ENCODE measurements around the gene TMEM150C. TPM values are rescaled to one million over a fixed set of nuclear protein-coding genes. Genes with fewer than 3 reads are reported as not detected.

TMEM150C gene
- total and polyA plus RNA-seq, 2 donors from 2014 or later: 7.7 to 22.9 TPM

DNA sequence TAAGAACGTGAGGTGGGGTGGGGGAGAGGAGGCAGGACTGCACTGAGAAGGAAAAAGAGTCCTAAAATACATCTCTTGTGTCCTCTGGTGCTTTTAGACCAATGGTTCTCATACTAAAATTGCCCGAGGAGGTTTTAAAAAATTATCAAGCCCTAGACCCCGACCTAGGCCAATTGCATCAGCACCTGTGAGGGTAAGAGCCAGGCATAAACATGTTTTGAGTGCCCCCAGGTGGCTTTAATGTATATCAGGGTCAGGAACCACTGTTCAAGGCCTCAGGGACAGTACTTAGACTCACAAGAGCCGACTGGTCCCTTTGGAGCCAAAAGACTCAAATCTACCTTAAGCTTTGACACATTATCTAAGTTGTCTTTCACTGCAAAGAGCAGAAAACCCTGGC is 37.5 kb upstream of the TMEM150C start:
- no peaks in the 10 kb centered on the region for H3K4me1 ChIP-seq (ENCODE audit: control insufficient read depth in 2 of 3, insufficient read depth in 2 of 3, low read depth in 1 of 3, low read length in 3 of 3)
- no peak for DNase-seq
- H3K9ac ChIP-seq (ENCODE audit: low read length in 3 of 3): no peak overlapping the region
- FAIRE-seq: no peak
- no peaks in the 10 kb centered on the region for H3K9me3 ChIP-seq (ENCODE audit: control insufficient read depth in 2 of 3, insufficient read depth in 1 of 3, low read length in 3 of 3)
- no peaks in the 10 kb centered on the region for H3K36me3 ChIP-seq (ENCODE audit: control insufficient read depth in 2 of 3, insufficient read depth in 3 of 3, low read length in 3 of 3)
- no peak overlapping the region for H3K27ac ChIP-seq (ENCODE audit: low read depth in 2 of 2, low read length in 2 of 2)
- intact Hi-C loops (cut with DNase I): no loop called here
- TF ChIP-seq, protein P1, sequence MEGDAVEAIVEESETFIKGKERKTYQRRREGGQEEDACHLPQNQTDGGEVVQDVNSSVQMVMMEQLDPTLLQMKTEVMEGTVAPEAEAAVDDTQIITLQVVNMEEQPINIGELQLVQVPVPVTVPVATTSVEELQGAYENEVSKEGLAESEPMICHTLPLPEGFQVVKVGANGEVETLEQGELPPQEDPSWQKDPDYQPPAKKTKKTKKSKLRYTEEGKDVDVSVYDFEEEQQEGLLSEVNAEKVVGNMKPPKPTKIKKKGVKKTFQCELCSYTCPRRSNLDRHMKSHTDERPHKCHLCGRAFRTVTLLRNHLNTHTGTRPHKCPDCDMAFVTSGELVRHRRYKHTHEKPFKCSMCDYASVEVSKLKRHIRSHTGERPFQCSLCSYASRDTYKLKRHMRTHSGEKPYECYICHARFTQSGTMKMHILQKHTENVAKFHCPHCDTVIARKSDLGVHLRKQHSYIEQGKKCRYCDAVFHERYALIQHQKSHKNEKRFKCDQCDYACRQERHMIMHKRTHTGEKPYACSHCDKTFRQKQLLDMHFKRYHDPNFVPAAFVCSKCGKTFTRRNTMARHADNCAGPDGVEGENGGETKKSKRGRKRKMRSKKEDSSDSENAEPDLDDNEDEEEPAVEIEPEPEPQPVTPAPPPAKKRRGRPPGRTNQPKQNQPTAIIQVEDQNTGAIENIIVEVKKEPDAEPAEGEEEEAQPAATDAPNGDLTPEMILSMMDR (IDR thresholded peaks at IDR 0.05; ENCODE audit: borderline replicate concordance, extremely low read depth, insufficient read depth): no peak
- H3K27me3 ChIP-seq (ENCODE audit: control insufficient read depth, insufficient read depth, low read length): no peaks in the 10 kb centered on the region
- H3K4me3 ChIP-seq (ENCODE audit: low read length in 3 of 3): no peak overlapping the region

DNA sequence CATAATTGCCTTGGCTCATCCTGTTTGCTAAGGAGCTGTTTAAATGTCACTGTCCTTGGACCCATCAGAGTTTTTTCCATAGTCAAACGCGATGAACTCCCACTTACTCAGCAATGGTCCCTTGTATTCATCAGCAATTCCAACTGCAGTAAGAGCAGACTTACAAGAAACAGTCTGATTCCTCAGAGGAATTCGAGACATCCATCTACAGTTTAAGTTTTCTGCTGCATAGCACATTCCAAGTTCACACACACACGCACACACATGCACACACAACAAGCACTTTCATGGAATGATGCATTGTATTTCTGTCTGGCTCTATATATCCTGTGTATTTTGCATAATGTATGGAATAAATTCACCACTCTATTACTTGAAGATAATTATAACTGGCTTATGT is 32.7 kb upstream of the TMEM150C start:
- Histone ChIP-seq H3K4me1 (ENCODE audit: control insufficient read depth in 2 of 3, insufficient read depth in 2 of 3, low read depth in 1 of 3, low read length in 3 of 3) (no peaks in the 10 kb centered on the region), H3K36me3 (ENCODE audit: control insufficient read depth in 2 of 3, insufficient read depth in 3 of 3, low read length in 3 of 3) (no peaks in the 10 kb centered on the region), H3K27ac (ENCODE audit: low read depth in 2 of 2, low read length in 2 of 2) (no peak overlapping the region), H3K9ac (ENCODE audit: low read length in 3 of 3) (no peak overlapping the region), H3K27me3 (ENCODE audit: control insufficient read depth, insufficient read depth, low read length) (no peaks in the 10 kb centered on the region), H3K9me3 (ENCODE audit: control insufficient read depth in 2 of 3, insufficient read depth in 1 of 3, low read length in 3 of 3) (no peaks in the 10 kb centered on the region), H3K4me3 (ENCODE audit: low read length in 3 of 3) (no peak overlapping the region)
- intact Hi-C loops (cut with DNase I): no loop called here
- FAIRE-seq: no peak
- TF ChIP-seq, protein P1 (IDR thresholded peaks at IDR 0.05; ENCODE audit: borderline replicate concordance, extremely low read depth, insufficient read depth): no peak
- DNase-seq: peak in 2 of 5 donors; percentile 48 to 57

DNA sequence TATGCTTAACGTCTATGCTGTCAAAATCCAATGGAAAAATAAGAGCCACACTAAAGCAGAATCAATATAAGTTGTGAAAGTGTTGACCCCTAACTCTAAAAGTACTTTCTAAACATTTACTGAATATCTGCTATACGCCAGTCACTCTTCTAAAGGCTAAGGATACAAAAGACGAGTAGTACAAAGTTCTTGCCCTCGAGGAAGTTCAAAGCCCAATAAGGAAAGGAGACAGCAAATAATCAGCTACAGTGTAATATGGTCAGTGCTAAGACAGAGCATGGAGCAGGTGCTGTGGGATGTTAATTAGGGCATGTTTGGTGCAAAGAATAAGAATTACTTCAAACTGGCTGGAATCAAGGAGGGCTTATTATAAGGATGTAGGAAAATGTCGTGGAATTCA is 31.6 kb upstream of the TMEM150C start:
- no peak overlapping the region for H3K4me3 ChIP-seq (ENCODE audit: low read length in 3 of 3)
- TF ChIP-seq, protein P1 (IDR thresholded peaks at IDR 0.05; ENCODE audit: borderline replicate concordance, extremely low read depth, insufficient read depth): no peak
- intact Hi-C loops (cut with DNase I): no loop called here
- H3K4me1 ChIP-seq (ENCODE audit: control insufficient read depth in 2 of 3, insufficient read depth in 2 of 3, low read depth in 1 of 3, low read length in 3 of 3): no peaks in the 10 kb centered on the region
- DNase-seq (no peak), FAIRE-seq (no peak)
- no peaks in the 10 kb centered on the region for H3K36me3 ChIP-seq (ENCODE audit: control insufficient read depth in 2 of 3, insufficient read depth in 3 of 3, low read length in 3 of 3)
- H3K9ac ChIP-seq (ENCODE audit: low read length in 3 of 3): no peak overlapping the region
- no peak overlapping the region for H3K27ac ChIP-seq (ENCODE audit: low read depth in 2 of 2, low read length in 2 of 2)
- no peaks in the 10 kb centered on the region for H3K27me3 ChIP-seq (ENCODE audit: control insufficient read depth, insufficient read depth, low read length)
- H3K9me3 ChIP-seq (ENCODE audit: control insufficient read depth in 2 of 3, insufficient read depth in 1 of 3, low read length in 3 of 3): no peaks in the 10 kb centered on the region

DNA sequence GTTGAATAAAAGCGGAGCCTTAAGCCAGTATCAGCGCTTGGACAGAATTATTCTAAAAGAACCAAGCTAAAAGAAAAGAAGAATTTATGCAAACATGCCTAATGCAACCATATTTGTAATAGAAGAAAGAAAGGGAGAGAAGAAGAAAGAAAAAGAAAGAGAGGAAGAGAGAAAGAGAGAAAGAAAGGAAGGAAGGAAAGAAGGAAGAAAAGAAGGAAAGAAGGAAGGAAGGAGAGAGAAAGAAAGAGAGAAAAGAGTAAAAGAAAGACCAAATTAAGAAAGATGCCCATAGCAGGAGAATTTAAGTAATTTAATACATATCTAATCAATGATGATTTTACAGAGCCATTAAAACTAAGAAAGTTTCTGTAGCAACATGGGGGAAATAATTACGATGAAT is 30.9 kb upstream of the TMEM150C start:
- TF ChIP-seq, protein P1 (IDR thresholded peaks at IDR 0.05; ENCODE audit: borderline replicate concordance, extremely low read depth, insufficient read depth): no peak
- intact Hi-C loops (cut with DNase I): no loop called here

More for the DNA sequence above, 30.9 kb upstream of the TMEM150C start:
- no peaks in the 10 kb centered on the region for H3K9me3 ChIP-seq (ENCODE audit: control insufficient read depth in 2 of 3, insufficient read depth in 1 of 3, low read length in 3 of 3)
- no peak overlapping the region for H3K27ac ChIP-seq (ENCODE audit: low read depth in 2 of 2, low read length in 2 of 2)
- no peak overlapping the region for H3K4me3 ChIP-seq (ENCODE audit: low read length in 3 of 3)
- H3K27me3 ChIP-seq (ENCODE audit: control insufficient read depth, insufficient read depth, low read length): no peaks in the 10 kb centered on the region
- no peaks in the 10 kb centered on the region for H3K36me3 ChIP-seq (ENCODE audit: control insufficient read depth in 2 of 3, insufficient read depth in 3 of 3, low read length in 3 of 3)
- DNase-seq (no peak), FAIRE-seq (no peak)
- H3K9ac ChIP-seq (ENCODE audit: low read length in 3 of 3): no peak overlapping the region
- H3K4me1 ChIP-seq (ENCODE audit: control insufficient read depth in 2 of 3, insufficient read depth in 2 of 3, low read depth in 1 of 3, low read length in 3 of 3): no peaks in the 10 kb centered on the region

Measured in kidney (tissue), 14 donors.